ENCODE measurements around the gene GOT2.
"Not testable (repeated sequence)": the region's sequence is repeated elsewhere in the genome, so short reads cannot be mapped to it uniquely, and the experiment has no call there.

The GOT2 gene

GRCh38 chr16:58670946-58671583, 63.1 kb downstream of the GOT2 start:
- H3K4me3 ChIP-seq (ENCODE audit: low read depth, low read length) = no peak overlapping the region
- TF ChIP-seq CTCF (IDR thresholded peaks at IDR 0.05; ENCODE audit: low read depth, low read length) (no peak), POLR2A (IDR thresholded peaks at IDR 0.05; ENCODE audit: extremely low read depth, insufficient read length) (no peak), MAX (IDR thresholded peaks at IDR 0.05; ENCODE audit: low read depth, low read length) (no peak), MYC (IDR thresholded peaks at IDR 0.05; ENCODE audit: low read depth, low read length) (no peak)
- no peak for DNase-seq (ENCODE audit: low read depth)

GRCh38 chr16:58670177-58670576, 63.9 kb downstream of the GOT2 start:
- TF ChIP-seq POLR2A (IDR thresholded peaks at IDR 0.05; ENCODE audit: extremely low read depth, insufficient read length) = no peak
- no peak for TF ChIP-seq MAX (IDR thresholded peaks at IDR 0.05; ENCODE audit: low read depth, low read length)
- no peak for TF ChIP-seq MYC (IDR thresholded peaks at IDR 0.05; ENCODE audit: low read depth, low read length)
- no peak for TF ChIP-seq CTCF (IDR thresholded peaks at IDR 0.05; ENCODE audit: low read depth, low read length)
- no peak overlapping the region for H3K4me3 ChIP-seq (ENCODE audit: low read depth, low read length)
- DNase-seq (ENCODE audit: low read depth) = no peak

GRCh38 chr16:58665200-58665599, 68.9 kb downstream of the GOT2 start:
- no peak overlapping the region for H3K4me3 ChIP-seq (ENCODE audit: low read depth, low read length)
- DNase-seq (ENCODE audit: low read depth) = no peak
- TF ChIP-seq POLR2A (IDR thresholded peaks at IDR 0.05; ENCODE audit: extremely low read depth, insufficient read length) (no peak), CTCF (IDR thresholded peaks at IDR 0.05; ENCODE audit: low read depth, low read length) (no peak), MYC (IDR thresholded peaks at IDR 0.05; ENCODE audit: low read depth, low read length) (no peak), MAX (IDR thresholded peaks at IDR 0.05; ENCODE audit: low read depth, low read length) (no peak)

GRCh38 chr16:58661199-58661830, 72.8 kb downstream of the GOT2 start:
- no peak overlapping the region for H3K4me3 ChIP-seq (ENCODE audit: low read depth, low read length)
- DNase-seq (ENCODE audit: low read depth) = peak; percentile 86
- no peak for TF ChIP-seq POLR2A (IDR thresholded peaks at IDR 0.05; ENCODE audit: extremely low read depth, insufficient read length)
- no peak for TF ChIP-seq MAX (IDR thresholded peaks at IDR 0.05; ENCODE audit: low read depth, low read length)
- peak; percentile 81 for TF ChIP-seq CTCF (IDR thresholded peaks at IDR 0.05; ENCODE audit: low read depth, low read length)

- not testable (repeated sequence) for H3K4me3 ChIP-seq (ENCODE audit: low read depth, low read length); DNase-seq (ENCODE audit: low read depth)
Observed at GRCh38 chr16:58659911-58660310, 74.2 kb downstream of the GOT2 start.

GRCh38 chr16:58658796-58659211, 75.3 kb downstream of the GOT2 start:
- H3K4me3 ChIP-seq (ENCODE audit: low read depth, low read length) = no peak overlapping the region
- peak; percentile 20; the same call in 1 of the 2 replicates for TF ChIP-seq MYC (IDR thresholded peaks at IDR 0.05; ENCODE audit: low read depth, low read length)
- no peak for TF ChIP-seq MAX (IDR thresholded peaks at IDR 0.05; ENCODE audit: low read depth, low read length)
- TF ChIP-seq CTCF (IDR thresholded peaks at IDR 0.05; ENCODE audit: low read depth, low read length) = no peak
- no peak for TF ChIP-seq POLR2A (IDR thresholded peaks at IDR 0.05; ENCODE audit: extremely low read depth, insufficient read length)
- DNase-seq (ENCODE audit: low read depth) = peak; percentile 69
